Endothelial cell of umbilical vein (primary cell): ENCODE data around the gene FOXRED2. TPM values are rescaled to one million over a fixed set of nuclear protein-coding genes. Genes with fewer than 3 reads are reported as not detected.

Experiments
- BruUV-seq: library from RNA; stranded (reverse); fragments of 400-500 nt; replicated peaks from 2 replicates; lab custom pipeline; 2021; lab: Mats Ljungman, UMichigan
- CTCF ChIA-PET: fragments of 300-600, 350-600 bp; sonication (Branson Sonifier 250); formaldehyde crosslinking; loops from one replicate; lab custom pipeline; 2021; ENCODE audit warnings: antibody characterized with exemption, inconsistent platforms; lab: Charles Lee
- POLR2A ChIA-PET: fragments of 300-600, 350-600 bp; sonication (Branson Sonifier 250); formaldehyde crosslinking; loops from one replicate; lab custom pipeline; 2021; ENCODE audit warnings: antibody characterized with exemption, inconsistent platforms; lab: Charles Lee
- DNase-seq: peaks from one replicate; pipeline ENCODE4 v3.0.0-alpha.2; 2011; ENCODE audit warnings: low read depth, low spot score
- FAIRE-seq: peaks from 2 replicates; lab custom pipeline; 2011; peaks lifted over from hg19 to GRCh38; lab: Jason Lieb, UNC
- H2AFZ ChIP-seq: 2 replicates; pipeline ENCODE4 v1.6.0; 2012; ENCODE audit warnings: low read depth, low read length, control low read depth, inconsistent platforms
- H3K27ac ChIP-seq: 2 replicates; pipeline ENCODE4 v1.5.1; 2011; ENCODE audit warnings: low read depth, mild to moderate bottlenecking, control low read depth, low read length, moderate library complexity; ENCODE audit not compliant: insufficient read depth
- H3K27me3 ChIP-seq, 2 experiments: 2 replicates each; pipeline versions ENCODE4 v1.6.0 to v1.6.1; 2011; ENCODE audit warnings: low read length in 2 of 2, mixed read lengths in 1 of 2; ENCODE audit not compliant: control insufficient read depth in 2 of 2, insufficient read depth in 2 of 2
- H3K36me3 ChIP-seq, 2 experiments: 2 replicates in 1 of 2; 3 replicates in 1 of 2; pipeline ENCODE4 v1.5.1; 2011; ENCODE audit warnings: low read length in 2 of 2, mild to moderate bottlenecking in 1 of 2, moderate library complexity in 1 of 2; ENCODE audit not compliant: control insufficient read depth in 2 of 2, insufficient read depth in 2 of 2; ENCODE audit errors: extremely low read depth in 1 of 2
- H3K4me1 ChIP-seq: 3 replicates; pipeline ENCODE4 v1.5.1; 2011; ENCODE audit warnings: mild to moderate bottlenecking, low read length; ENCODE audit not compliant: control insufficient read depth, insufficient read depth; ENCODE audit errors: extremely low read depth
- H3K4me2 ChIP-seq: 2 replicates; pipeline ENCODE4 v1.6.1; 2011; ENCODE audit warnings: low read length, control low read depth, mixed read lengths; ENCODE audit not compliant: insufficient read depth
- H3K4me3 ChIP-seq, 3 experiments: fragments of 200-600 bp in 1 of 3; sonication (generic), shearing (Covaris generic) in 1 of 3; replicated peaks in 1 of 3; 2 replicates each; pipeline ENCODE4 v1.5.1; 2011 to 2016; ENCODE audit warnings: control low read depth in 3 of 3, low read length in 3 of 3, mild to moderate bottlenecking in 2 of 3, inconsistent platforms in 1 of 3, low read depth in 1 of 3, moderate library complexity in 1 of 3; ENCODE audit not compliant: insufficient read depth in 1 of 3
- H3K79me2 ChIP-seq: 2 replicates; pipeline ENCODE4 v1.6.0; 2012; ENCODE audit warnings: low read length, inconsistent platforms; ENCODE audit not compliant: control insufficient read depth, insufficient read depth
- H3K9ac ChIP-seq: replicated peaks from 2 replicates; pipeline ENCODE3; 2011; ENCODE audit warnings: low read length, control low read depth; ENCODE audit not compliant: insufficient read depth; ENCODE audit errors: extremely low read depth
- H3K9me1 ChIP-seq: replicated peaks from 3 replicates; pipeline ENCODE4 v1.6.0; 2011; ENCODE audit warnings: mild to moderate bottlenecking, low read length; ENCODE audit not compliant: control insufficient read depth, insufficient read depth; ENCODE audit errors: extremely low read depth
- H3K9me3 ChIP-seq: replicated peaks from 2 replicates; pipeline ENCODE4 v1.5.1; 2012; ENCODE audit warnings: low read length, inconsistent platforms; ENCODE audit not compliant: control insufficient read depth, insufficient read depth
- H4K20me1 ChIP-seq: replicated peaks from 2 replicates; pipeline ENCODE3; 2011; ENCODE audit warnings: mild to moderate bottlenecking, low read length; ENCODE audit not compliant: control insufficient read depth, insufficient read depth; ENCODE audit errors: extremely low read depth
- EZH2 ChIP-seq: IDR thresholded peaks from 2 replicates; pipeline ENCODE4 v1.6.1; 2012; ENCODE audit warnings: borderline replicate concordance, low read depth, mild to moderate bottlenecking, moderate library complexity, low read length, inconsistent platforms; ENCODE audit not compliant: severe bottlenecking
- FOS ChIP-seq: IDR thresholded peaks from 2 replicates; pipeline ENCODE4 v1.6.1; 2011; ENCODE audit warnings: mild to moderate bottlenecking, low read length, moderate library complexity, borderline replicate concordance; ENCODE audit not compliant: insufficient read depth
- GATA2 ChIP-seq: IDR thresholded peaks from 2 replicates; pipeline ENCODE4 v1.7.0; 2011; ENCODE audit warnings: low read depth, mild to moderate bottlenecking, moderate library complexity, mixed read lengths, low read length; ENCODE audit not compliant: insufficient read length, insufficient read depth
- JUN ChIP-seq: IDR thresholded peaks from 2 replicates; pipeline ENCODE4 v1.6.1; 2011; ENCODE audit warnings: borderline replicate concordance, low read depth; ENCODE audit not compliant: insufficient read length, insufficient read depth
- MYC ChIP-seq: IDR thresholded peaks from one replicate; pipeline ENCODE4 v1.6.1; 2011; ENCODE audit warnings: mild to moderate bottlenecking, low read depth, low read length
- POLR2A ChIP-seq: IDR thresholded peaks from 2 replicates; pipeline ENCODE4 v1.6.1; 2012; ENCODE audit warnings: low read depth, mild to moderate bottlenecking, control low read depth, low read length
- dilution Hi-C: fragments of 300-500 bp; cut with MboI; formaldehyde crosslinking; loops from one replicate; pipeline ENCODE4 v1.15.0; 2019; ENCODE audit warnings: low sequenced_read_pairs; ENCODE audit not compliant: extremely low pct_ligation_motif_present
- intact Hi-C: fragments of 100-400 bp; cut with micrococcal nuclease; formaldehyde crosslinking; loops from one replicate; pipeline ENCODE4 v1.10.0; 2022
- polyA plus RNA-seq, 4 experiments: library from polyadenylated mRNA; depleted of rRNA in 3 of 4; stranded (reverse) in 3 of 4; unstranded in 1 of 4; fragments of >200 nt; gene quantifications; 2 replicates each; pipeline versions ENCODE4 v1.2.1 to v1.2.3, GENCODE V29; 2011 to 2012; ENCODE audit warnings: missing spikeins in 1 of 4
- total RNA-seq: library from RNA; stranded (reverse); gene quantifications from 2 replicates; pipeline ENCODE4 v1.2.3, GENCODE V29; 2021

The FOXRED2 gene
- total and polyA plus RNA-seq, 2 donors (not counting 3 experiments of a cell fraction or from before 2014, with no cell fraction given), result 8.4 to 20.4 TPM

GRCh38 chr22:36497910-36498665 is 8.8 kb downstream of the FOXRED2 start:
- no peak for FAIRE-seq
- CTCF ChIA-PET, result no interaction called here

GRCh38 chr22:36493690-36494110 is 13.1 kb downstream of the FOXRED2 start:
- Histone ChIP-seq H3K27me3 (no peaks in the 10 kb centered on the region), H3K36me3 (peaks cover 0 to 8% of the 10 kb centered on the region in 2 experiments), H4K20me1 (no peaks in the 10 kb centered on the region), H3K79me2 (no peaks in the 10 kb centered on the region), H3K9me3 (no peaks in the 10 kb centered on the region), H2AFZ (no peak overlapping the region), H3K9ac (no peak overlapping the region), H3K4me3 (no peak overlapping the region), H3K9me1 (no peaks in the 10 kb centered on the region), H3K4me2 (no peak overlapping the region), H3K4me1 (no peaks in the 10 kb centered on the region), H3K27ac (no peak overlapping the region)
- DNase-seq (no peak), FAIRE-seq (no peak)
- no peak for TF ChIP-seq JUN
- TF ChIP-seq EZH2, result no peak
- TF ChIP-seq POLR2A, result no peak
- no peak for TF ChIP-seq GATA2
- TF ChIP-seq MYC, result no peak
- no peak for TF ChIP-seq FOS
- intact Hi-C loops, result no loop called here
- ChIA-PET CTCF (no interaction called here), POLR2A (interaction anchor here (1.4 kb wide), 1 partner anchor 12 kb away, joined by 6 read pairs; the partner anchor contains the start of gene TXN2)
- BruUV-seq, result no TSS peak
- dilution Hi-C loops, result no loop called here

More at GRCh38 chr22:36497910-36498665, 8.8 kb downstream of the FOXRED2 start:
- Histone ChIP-seq H3K79me2 (no peaks in the 10 kb centered on the region), H3K4me2 (no peak overlapping the region), H3K9me3 (no peaks in the 10 kb centered on the region), H3K27me3 (no peaks in the 10 kb centered on the region), H3K4me3 (no peak overlapping the region), H3K27ac (no peak overlapping the region), H3K4me1 (no peaks in the 10 kb centered on the region), H2AFZ (no peak overlapping the region), H3K9ac (no peak overlapping the region), H3K9me1 (no peaks in the 10 kb centered on the region), H3K36me3 (peaks cover 0 to 5% of the 10 kb centered on the region in 2 experiments), H4K20me1 (no peaks in the 10 kb centered on the region)
- TF ChIP-seq FOS, result no peak
- POLR2A ChIA-PET, result no interaction called here
- no TSS peak for BruUV-seq
- intact Hi-C loops (no loop called here), dilution Hi-C loops (no loop called here)
- no peak for DNase-seq
